Heart left ventricle (tissue), 16 donors: ENCODE measurements around the gene GNAQ. TPM values are rescaled to one million over a fixed set of nuclear protein-coding genes. Genes with fewer than 3 reads are reported as not detected.
A peak's percentile ranks its signal among the peaks of the same experiment; 100 is the strongest.
"Not testable (repeated sequence)": the region's sequence is repeated elsewhere in the genome, so short reads cannot be mapped to it uniquely, and the experiment has no call there.

ENCODE experiments used
- ATAC-seq, 4 donors: fragments of 200-7000 bp; cut with Tn5 transposase; one replicate each; pipeline ENCODE4 v1.9.1; 2020 to 2022; ENCODE audit warnings: moderate library complexity in 4 of 4, mild to moderate bottlenecking in 3 of 4, moderate number of reproducible peaks in 1 of 4
- DNase-seq, 5 donors: peaks; one replicate each; pipeline ENCODE4 v3.0.0-alpha.2; 2020
- H3K27ac ChIP-seq, 12 donors: fragments of 200-600 bp; sonication (generic) in 4 of 12; one replicate each; pipeline versions ENCODE4 v1.5.0 to v1.8.0; 2016 to 2022; ENCODE audit warnings: mild to moderate bottlenecking in 2 of 12
- H3K27me3 ChIP-seq, 9 donors: fragments of 200-600 bp; sonication (generic) in 2 of 9; one replicate each; pipeline versions ENCODE4 v1.5.1 to v1.8.0; 2016 to 2022; ENCODE audit warnings: mild to moderate bottlenecking in 3 of 9
- H3K36me3 ChIP-seq, 9 donors: fragments of 200-600 bp; sonication (generic) in 2 of 9; one replicate each; pipeline versions ENCODE4 v1.5.0 to v1.8.0; 2018 to 2022; ENCODE audit warnings: mild to moderate bottlenecking in 2 of 9
- H3K4me1 ChIP-seq, 12 donors: fragments of 200-600 bp; sonication (generic) in 4 of 12; one replicate each; pipeline versions ENCODE4 v1.5.0 to v1.8.0; 2016 to 2022; ENCODE audit warnings: mild to moderate bottlenecking in 3 of 12
- H3K4me3 ChIP-seq, 12 donors: fragments of 200-600 bp; sonication (generic) in 4 of 12; one replicate each; pipeline versions ENCODE4 v1.5.0 to v1.8.0; 2017 to 2022; ENCODE audit warnings: mild to moderate bottlenecking in 9 of 12, moderate library complexity in 4 of 12
- H3K9me3 ChIP-seq, 12 donors: fragments of 200-600 bp; sonication (generic) in 4 of 12; one replicate each; pipeline versions ENCODE4 v1.5.0 to v1.8.0; 2016 to 2022; ENCODE audit warnings: mild to moderate bottlenecking in 1 of 12
- POLR2A ChIP-seq, 2 donors: fragments of 450-650 bp; IDR thresholded peaks; one replicate each; pipeline ENCODE4 v1.6.1; 2017; ENCODE audit warnings: antibody characterized with exemption in 2 of 2, mild to moderate bottlenecking in 2 of 2, moderate library complexity in 2 of 2
- WGBS, 4 donors: extraction: QIAGEN DNeasy Blood & Tissue Kit in 2 of 4; methylation state at CpG; one replicate each; pipeline versions ENCODE4 v1.1.5 to v1.1.7; 2013 to 2018; 5-methylcytosine and 5-hydroxymethylcytosine counted together
- intact Hi-C, 10 donors: fragments of 100-400 bp; cut with DNase I; formaldehyde crosslinking; loops; one replicate each; pipeline versions ENCODE4 v1.11.1 to v1.14.2; 2022
- polyA plus RNA-seq, 2 donors: library from polyadenylated mRNA; stranded (reverse); fragments of 200-250 nt; gene quantifications; one replicate each; pipeline ENCODE4 v1.2.3, GENCODE V29; 2013
- total RNA-seq, 9 donors: library from RNA; depleted of rRNA in 2 of 9; stranded (reverse); fragments of >200 nt in 2 of 9; fragmentation: NEBNext Ultra II Directional in 3 of 9; extraction: Animal tissue kit (Norgen Biotek cat#: 25700) in 3 of 9; gene quantifications; one replicate each; pipeline versions ENCODE4 v1.1.0 to v1.2.4, GENCODE V29; 2016 to 2023
- TF ChIP-seq, protein P1 (sequence below), 12 donors: fragments of 200-600 bp; sonication (generic) in 4 of 12; IDR thresholded peaks; one replicate each; pipeline versions ENCODE4 v1.5.0 to v1.8.0; 2018 to 2022; ENCODE audit warnings: antibody characterized with exemption in 12 of 12, mild to moderate bottlenecking in 5 of 12
- donor health status: ischemic (EF 13 %, LVEDD 7.1; RV severe dilation, severe dysfunction).
- donor health status: healthy with polysubstance abuse.
- donor health status: DM: no; HTN: yes; CAD: no.
- donor health status: DM: no; HTN: no; CAD: no.
- donor health status: ischemic (EF 25% LVEDD 6.9; RV normal size, moderate dysfunction).
- donor health status: ischemic (EF 25% LVEDD 5.7; RV mildly dilated, moderate dysfunction).
- donor health status: healthy.
- donor health status: DM: yes; HTN: yes; CAD: no.
- donor health status: ischemic (EF 35%, LVEDD 5.7; RV mildly dilated, moderate dysfunction).
- donor health status: nonischemic (EF 11% LVEDD 7.7; RV severe dilation, severe dysfunction).
- donor health status: DM: yes; HTN: yes; CAD: no.
- donor health status: PGD.
- donor health status: ischemic (EF 29% LVEDD 5.4; RV normal size, mild dysfunction).
- donor health status: nonischemic (EF 23%, LVEDD 6.1; RV moderate dilation, normal function).

Gene GNAQ
- total and polyA plus RNA-seq, 11 donors = 4.8 to 34.1 (median 11.3) TPM

DNA sequence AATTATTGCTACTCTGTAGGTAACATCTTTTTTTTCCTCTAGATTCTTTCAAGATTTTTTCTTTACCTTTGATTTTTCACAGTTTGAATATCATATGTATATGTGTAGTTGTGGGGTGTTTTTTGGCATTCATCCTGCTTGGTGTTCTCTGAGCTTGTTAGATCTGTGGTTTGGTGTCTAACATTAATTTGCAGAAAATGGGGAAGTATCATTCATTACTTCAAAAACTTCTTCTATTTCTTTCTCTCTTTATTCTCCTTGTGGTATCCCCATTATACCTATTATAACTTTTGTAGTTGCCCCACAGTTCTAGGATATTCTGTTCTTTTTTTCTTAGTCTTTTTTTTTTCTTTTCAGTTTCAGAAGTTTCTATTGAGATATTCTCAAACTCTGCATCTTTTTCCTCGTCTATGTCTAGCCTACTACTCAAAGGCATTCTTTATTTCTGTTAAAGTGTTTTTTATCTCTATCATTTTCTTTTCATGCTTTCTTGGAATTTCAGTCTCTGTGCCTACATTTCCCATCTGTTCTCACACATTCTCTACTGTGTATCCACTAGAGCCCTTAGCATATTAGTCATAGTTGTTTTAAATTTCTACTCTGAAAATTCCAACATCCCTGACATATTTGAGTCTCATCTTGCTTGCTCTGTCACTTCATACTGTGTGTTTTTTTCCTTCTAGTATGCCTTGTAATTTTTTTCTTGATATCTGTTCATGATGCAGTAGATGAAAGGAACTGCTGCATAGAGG lies 323.4 kb downstream of the GNAQ start:
- WGBS, 4 donors = 63 to 80% (median 77%) methylated on average over 1 of the region's 1 CpG

DNA sequence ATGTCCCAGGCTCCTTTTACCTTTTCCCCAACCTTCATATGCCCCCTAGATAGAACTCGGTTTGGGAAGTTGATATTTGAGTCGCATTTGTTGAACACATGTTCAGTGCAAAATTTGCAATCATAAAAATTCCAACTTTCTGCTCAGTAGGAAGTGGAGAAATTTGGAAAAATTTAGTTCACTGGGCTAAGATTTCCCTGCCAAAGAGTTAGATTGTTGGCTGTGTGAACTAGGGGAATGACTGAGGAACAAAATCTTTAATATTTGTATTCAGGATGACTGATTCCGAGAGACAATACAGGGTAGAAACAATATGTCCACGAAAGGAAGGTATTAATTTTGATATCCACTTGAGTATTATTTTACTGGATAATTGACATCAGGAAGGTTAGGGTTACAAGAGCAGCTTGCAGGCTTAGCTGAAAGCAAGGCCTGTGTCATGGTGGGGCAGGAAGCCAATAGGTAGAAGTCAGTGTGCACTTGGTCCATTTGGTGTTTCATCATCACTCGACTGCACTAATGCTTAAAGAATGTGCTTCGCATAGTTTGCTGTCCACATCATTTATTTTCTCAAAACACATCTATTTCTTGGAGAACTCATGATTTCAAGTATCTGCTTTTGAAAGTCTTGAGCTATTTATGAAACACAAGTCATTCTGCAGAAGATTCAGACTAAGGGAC lies 324.1 kb downstream of the GNAQ start:
- TF ChIP-seq, protein P1, sequence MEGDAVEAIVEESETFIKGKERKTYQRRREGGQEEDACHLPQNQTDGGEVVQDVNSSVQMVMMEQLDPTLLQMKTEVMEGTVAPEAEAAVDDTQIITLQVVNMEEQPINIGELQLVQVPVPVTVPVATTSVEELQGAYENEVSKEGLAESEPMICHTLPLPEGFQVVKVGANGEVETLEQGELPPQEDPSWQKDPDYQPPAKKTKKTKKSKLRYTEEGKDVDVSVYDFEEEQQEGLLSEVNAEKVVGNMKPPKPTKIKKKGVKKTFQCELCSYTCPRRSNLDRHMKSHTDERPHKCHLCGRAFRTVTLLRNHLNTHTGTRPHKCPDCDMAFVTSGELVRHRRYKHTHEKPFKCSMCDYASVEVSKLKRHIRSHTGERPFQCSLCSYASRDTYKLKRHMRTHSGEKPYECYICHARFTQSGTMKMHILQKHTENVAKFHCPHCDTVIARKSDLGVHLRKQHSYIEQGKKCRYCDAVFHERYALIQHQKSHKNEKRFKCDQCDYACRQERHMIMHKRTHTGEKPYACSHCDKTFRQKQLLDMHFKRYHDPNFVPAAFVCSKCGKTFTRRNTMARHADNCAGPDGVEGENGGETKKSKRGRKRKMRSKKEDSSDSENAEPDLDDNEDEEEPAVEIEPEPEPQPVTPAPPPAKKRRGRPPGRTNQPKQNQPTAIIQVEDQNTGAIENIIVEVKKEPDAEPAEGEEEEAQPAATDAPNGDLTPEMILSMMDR (IDR thresholded peaks at IDR 0.05) = no peak
- no peak for TF ChIP-seq POLR2A (IDR thresholded peaks at IDR 0.05)
- Histone ChIP-seq H3K9me3 (peaks cover 0 to 17% (median 4%) of the 10 kb centered on the region in 12 donors), H3K4me3 (no peak overlapping the region), H3K4me1 (peaks cover 0 to 26% (median 0%) of the 10 kb centered on the region in 12 donors), H3K27me3 (no peaks in the 10 kb centered on the region), H3K36me3 (no peaks in the 10 kb centered on the region), H3K27ac (no peak overlapping the region)
- ATAC-seq (peak; percentile 51 to 96 (median 80)), DNase-seq (peak in 4 of 5 donors; percentile 39 to 73 (median 62))
- 77 to 84% (median 80%) methylated on average over 6 of the region's 6 CpGs for WGBS, 4 donors
- intact Hi-C loops = no loop called here

More for the DNA sequence above, 323.4 kb downstream of the GNAQ start:
- Histone ChIP-seq H3K36me3 (no peaks in the 10 kb centered on the region), H3K27ac (peak overlapping the region in 1 of 12 donors; percentile 80), H3K9me3 (peaks cover 0 to 17% (median 4%) of the 10 kb centered on the region in 12 donors), H3K27me3 (no peaks in the 10 kb centered on the region), H3K4me1 (peaks cover 0 to 26% (median 0%) of the 10 kb centered on the region in 12 donors), H3K4me3 (no peak overlapping the region)
- DNase-seq (no peak), ATAC-seq (peak in 1 of 4 donors; percentile 44)
- no peak for TF ChIP-seq POLR2A (IDR thresholded peaks at IDR 0.05)
- TF ChIP-seq, protein P1 (IDR thresholded peaks at IDR 0.05) = no peak
- intact Hi-C loops = no loop called here

DNA sequence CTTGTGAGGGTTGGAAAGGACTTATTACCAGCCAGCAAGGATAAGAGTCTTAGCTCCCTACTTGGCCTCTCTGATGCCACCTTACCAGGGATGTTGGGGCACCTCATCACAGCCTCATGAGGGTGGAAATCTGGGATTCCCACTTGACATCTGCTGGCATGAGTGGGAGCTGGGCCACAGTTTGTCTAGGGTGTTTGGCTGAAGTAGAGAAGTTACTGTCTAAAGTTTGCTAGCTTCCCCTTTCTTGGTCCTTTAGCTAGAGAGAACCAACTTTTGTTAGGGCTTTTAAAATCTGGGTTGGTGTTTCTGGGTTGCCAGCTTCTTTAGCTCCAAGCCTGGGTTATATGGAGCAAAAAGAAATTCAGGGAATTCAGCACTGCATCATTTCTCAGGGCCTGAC lies 326.0 kb downstream of the GNAQ start:
- intact Hi-C loops = no loop called here
- no peak overlapping the region for H3K27ac ChIP-seq
- H3K9me3 ChIP-seq = peaks cover 0 to 17% (median 4%) of the 10 kb centered on the region in 12 donors
- no peaks in the 10 kb centered on the region for H3K36me3 ChIP-seq
- H3K4me1 ChIP-seq = peaks cover 0 to 26% (median 0%) of the 10 kb centered on the region in 12 donors
- H3K4me3 ChIP-seq = no peak overlapping the region
- no peak for DNase-seq
- ATAC-seq = no peak
- TF ChIP-seq, protein P1 (IDR thresholded peaks at IDR 0.05) = no peak
- no peak for TF ChIP-seq POLR2A (IDR thresholded peaks at IDR 0.05)
- H3K27me3 ChIP-seq = no peaks in the 10 kb centered on the region

DNA sequence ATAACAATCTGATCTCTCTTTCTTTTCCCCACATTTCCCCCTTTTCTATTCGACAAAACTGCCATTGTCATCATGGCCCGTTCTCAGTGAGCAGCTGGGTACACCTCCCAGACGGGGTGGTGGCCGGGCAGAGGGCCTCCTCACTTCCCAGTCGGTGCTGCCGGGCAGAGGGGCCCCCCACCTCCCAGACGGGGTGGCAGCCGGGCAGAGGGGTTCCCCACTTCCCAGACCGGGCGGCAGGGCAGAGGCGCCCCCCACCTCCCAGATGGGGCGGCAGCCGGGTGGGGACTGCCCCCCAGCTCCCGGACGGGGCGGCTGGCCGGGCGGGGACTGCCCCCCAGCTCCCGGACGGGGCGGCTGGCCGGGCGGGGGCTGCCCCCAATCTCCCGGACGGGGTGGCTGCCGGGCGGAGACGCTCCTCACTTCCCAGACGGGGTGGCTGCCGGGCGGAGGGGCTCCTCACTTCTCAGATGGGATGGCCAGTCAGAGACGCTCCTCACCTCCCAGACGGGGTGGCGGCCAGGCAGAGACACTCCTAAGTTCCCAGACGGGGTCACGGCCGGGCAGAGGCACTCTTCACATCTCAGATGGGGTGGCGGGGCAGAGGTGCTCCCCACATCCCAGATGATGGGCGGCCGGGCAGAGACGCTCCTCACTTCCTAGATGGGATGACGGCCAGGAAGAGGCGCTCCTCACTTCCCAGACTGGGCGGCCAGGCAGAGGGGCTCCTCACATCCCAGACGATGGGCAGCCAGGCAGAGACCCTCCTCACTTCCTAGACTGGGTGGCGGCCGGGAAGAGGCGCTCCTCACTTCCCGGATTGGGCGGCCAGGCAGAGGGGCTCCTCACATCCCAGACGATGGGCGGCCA lies 328.9 kb downstream of the GNAQ start:
- H3K4me3 ChIP-seq, H3K27me3 ChIP-seq, H3K4me1 ChIP-seq, H3K27ac ChIP-seq, DNase-seq, H3K9me3 ChIP-seq, intact Hi-C loops, ATAC-seq, H3K36me3 ChIP-seq: not testable (repeated sequence)
- WGBS, 4 donors = 93 to 97% (median 96%) methylated on average over 27 to 52 of the region's 52 CpGs
